Measurements from ENCODE around the gene MAP2K6. TPM values are rescaled to one million over a fixed set of nuclear protein-coding genes. Genes with fewer than 3 reads are reported as not detected.

MAP2K6 gene
- total and polyA plus RNA-seq, 10 of the 15 experiments (the other 5 are each of a cell fraction or from before 2014, with no cell fraction given): 15.6 to 70.3 (median 22.9) TPM

DNA sequence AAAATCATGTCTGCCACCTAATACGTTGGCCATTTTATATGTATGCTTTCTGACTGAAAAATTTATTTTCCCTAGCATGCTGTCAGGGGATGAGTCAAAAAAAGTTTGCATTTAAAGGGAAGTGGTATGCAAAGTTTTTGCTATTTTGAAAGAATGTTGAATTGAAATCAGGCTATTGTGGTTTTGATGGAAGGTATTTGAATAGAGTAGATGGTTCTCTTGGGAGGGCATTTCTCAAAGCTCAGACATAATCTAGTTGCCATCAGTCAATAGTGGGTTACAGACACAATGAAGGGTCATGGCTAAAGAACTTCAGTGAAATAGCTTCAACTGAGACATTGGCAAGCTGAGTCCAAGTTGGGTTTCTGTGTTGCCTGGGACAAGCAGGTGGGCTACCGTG, 102.4 kb downstream of the MAP2K6 start (continued):
- TF ChIP-seq, protein P1, sequence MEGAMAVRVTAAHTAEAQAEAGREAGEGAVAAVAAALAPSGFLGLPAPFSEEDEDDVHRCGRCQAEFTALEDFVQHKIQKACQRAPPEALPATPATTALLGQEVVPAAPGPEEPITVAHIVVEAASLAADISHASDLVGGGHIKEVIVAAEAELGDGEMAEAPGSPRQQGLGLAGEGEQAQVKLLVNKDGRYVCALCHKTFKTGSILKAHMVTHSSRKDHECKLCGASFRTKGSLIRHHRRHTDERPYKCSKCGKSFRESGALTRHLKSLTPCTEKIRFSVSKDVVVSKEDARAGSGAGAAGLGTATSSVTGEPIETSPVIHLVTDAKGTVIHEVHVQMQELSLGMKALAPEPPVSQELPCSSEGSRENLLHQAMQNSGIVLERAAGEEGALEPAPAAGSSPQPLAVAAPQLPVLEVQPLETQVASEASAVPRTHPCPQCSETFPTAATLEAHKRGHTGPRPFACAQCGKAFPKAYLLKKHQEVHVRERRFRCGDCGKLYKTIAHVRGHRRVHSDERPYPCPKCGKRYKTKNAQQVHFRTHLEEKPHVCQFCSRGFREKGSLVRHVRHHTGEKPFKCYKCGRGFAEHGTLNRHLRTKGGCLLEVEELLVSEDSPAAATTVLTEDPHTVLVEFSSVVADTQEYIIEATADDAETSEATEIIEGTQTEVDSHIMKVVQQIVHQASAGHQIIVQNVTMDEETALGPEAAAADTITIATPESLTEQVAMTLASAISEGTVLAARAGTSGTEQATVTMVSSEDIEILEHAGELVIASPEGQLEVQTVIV (IDR thresholded peaks at IDR 0.05; ENCODE audit: borderline replicate concordance, partially characterized antibody): no peak
- TF ChIP-seq EP300 (IDR thresholded peaks at IDR 0.05; ENCODE audit: borderline replicate concordance in 1 of 2, control insufficient read depth in 1 of 2, low read depth in 2 of 2, low read length in 2 of 2): peak; percentile 20 to 31; a peak in 1 of 4 replicates
- TF ChIP-seq IRF5 (IDR thresholded peaks at IDR 0.05; ENCODE audit: borderline replicate concordance): no peak
- TF ChIP-seq NR2C1 (IDR thresholded peaks at IDR 0.05): no peak
- TF ChIP-seq CBX5 (IDR thresholded peaks at IDR 0.05; ENCODE audit: low read depth): 0 out of 2 replicates have a peak, but pooled peaks have one; percentile 21
- peak; percentile 56; the same call in 1 of the 2 replicates for TF ChIP-seq ZBED1 (IDR thresholded peaks at IDR 0.05; ENCODE audit: borderline replicate concordance)
- no peak for TF ChIP-seq TCF7 (IDR thresholded peaks at IDR 0.05; ENCODE audit: borderline replicate concordance)
- TF ChIP-seq, protein P2, sequence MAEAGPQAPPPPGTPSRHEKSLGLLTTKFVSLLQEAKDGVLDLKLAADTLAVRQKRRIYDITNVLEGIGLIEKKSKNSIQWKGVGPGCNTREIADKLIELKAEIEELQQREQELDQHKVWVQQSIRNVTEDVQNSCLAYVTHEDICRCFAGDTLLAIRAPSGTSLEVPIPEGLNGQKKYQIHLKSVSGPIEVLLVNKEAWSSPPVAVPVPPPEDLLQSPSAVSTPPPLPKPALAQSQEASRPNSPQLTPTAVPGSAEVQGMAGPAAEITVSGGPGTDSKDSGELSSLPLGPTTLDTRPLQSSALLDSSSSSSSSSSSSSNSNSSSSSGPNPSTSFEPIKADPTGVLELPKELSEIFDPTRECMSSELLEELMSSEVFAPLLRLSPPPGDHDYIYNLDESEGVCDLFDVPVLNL (IDR thresholded peaks at IDR 0.05; ENCODE audit: low read depth, low read length): no peak
- peak; percentile 90 for TF ChIP-seq NFIC (IDR thresholded peaks at IDR 0.05; ENCODE audit: low read depth, low read length)
- no peak for TF ChIP-seq MYB (IDR thresholded peaks at IDR 0.05; ENCODE audit: borderline replicate concordance, low read depth, low read length)
- TF ChIP-seq WRNIP1 (IDR thresholded peaks at IDR 0.05; ENCODE audit: borderline replicate concordance, low read depth, low read length): no peak
- TF ChIP-seq LARP7 (IDR thresholded peaks at IDR 0.05): no peak
- TF ChIP-seq IKZF1 (conservative IDR thresholded peaks at IDR 0.05): no peak
- TF ChIP-seq MEF2A (IDR thresholded peaks at IDR 0.05; ENCODE audit: insufficient read depth, low read depth, low read length): peak; percentile 83
- TF ChIP-seq PAX8 (IDR thresholded peaks at IDR 0.05): no peak
- TF ChIP-seq SPI1 (IDR thresholded peaks at IDR 0.05; ENCODE audit: borderline replicate concordance, insufficient read depth, low read depth, low read length): peak; percentile 57
